Calu3 (cell line): ENCODE measurements around the gene AMZ1. TPM values are rescaled to one million over a fixed set of nuclear protein-coding genes. Genes with fewer than 3 reads are reported as not detected.
"Not testable (repeated sequence)": the region's sequence is repeated elsewhere in the genome, so short reads cannot be mapped to it uniquely, and the experiment has no call there.

Experiments
- BruUV-seq: library from RNA; stranded (reverse); fragments of 400-500 nt; replicated peaks from 2 replicates; lab custom pipeline; 2021; lab: Mats Ljungman, UMichigan
- CTCF ChIA-PET: fragments of 300-600 bp; sonication (Branson Sonifier 250); formaldehyde crosslinking; loops from one replicate; lab custom pipeline; 2022; ENCODE audit warnings: antibody characterized with exemption; lab: Charles Lee
- DNase-seq: peaks from one replicate; pipeline ENCODE4 v3.0.0; 2022
- H3K27ac Mint-ChIP-seq: one replicate; pipeline ENCODE4 v1.8.0; 2022; ENCODE audit warnings: mixed read lengths; ENCODE audit not compliant: unreplicated experiment
- H3K27me3 Mint-ChIP-seq: one replicate; pipeline ENCODE4 v1.8.0; 2022; ENCODE audit warnings: mixed read lengths; ENCODE audit not compliant: unreplicated experiment
- H3K36me3 Mint-ChIP-seq: one replicate; pipeline ENCODE4 v1.8.0; 2022; ENCODE audit warnings: mild to moderate bottlenecking, moderate library complexity, mixed read lengths; ENCODE audit not compliant: insufficient read depth, unreplicated experiment
- H3K4me1 Mint-ChIP-seq: one replicate; pipeline ENCODE4 v1.8.0; 2022; ENCODE audit warnings: mild to moderate bottlenecking, low read depth, mixed read lengths; ENCODE audit not compliant: unreplicated experiment
- H3K4me3 Mint-ChIP-seq: one replicate; pipeline ENCODE4 v1.8.0; 2022; ENCODE audit warnings: mild to moderate bottlenecking, low read depth, moderate library complexity, mixed read lengths; ENCODE audit not compliant: unreplicated experiment
- H3K9me3 Mint-ChIP-seq: one replicate; pipeline ENCODE4 v1.8.0; 2022; ENCODE audit warnings: low read depth, mixed read lengths; ENCODE audit not compliant: unreplicated experiment
- intact Hi-C: fragments of 100-400 bp; cut with micrococcal nuclease; formaldehyde crosslinking; loops from one replicate; pipeline ENCODE4 v1.10.0; 2022; ENCODE audit not compliant: unreplicated experiment
- total RNA-seq: library from RNA; stranded (reverse); gene quantifications from 2 replicates; pipeline ENCODE4 v1.2.3, GENCODE V29; 2022
- TF ChIP-seq, protein P1 (sequence below): fragments of 200-600 bp; IDR thresholded peaks from one replicate; pipeline ENCODE4 v1.8.0; 2022; ENCODE audit warnings: antibody characterized with exemption; ENCODE audit not compliant: unreplicated experiment

The AMZ1 gene
- total RNA-seq, 1 experiment from 2014 or later = 0.12 TPM

DNA sequence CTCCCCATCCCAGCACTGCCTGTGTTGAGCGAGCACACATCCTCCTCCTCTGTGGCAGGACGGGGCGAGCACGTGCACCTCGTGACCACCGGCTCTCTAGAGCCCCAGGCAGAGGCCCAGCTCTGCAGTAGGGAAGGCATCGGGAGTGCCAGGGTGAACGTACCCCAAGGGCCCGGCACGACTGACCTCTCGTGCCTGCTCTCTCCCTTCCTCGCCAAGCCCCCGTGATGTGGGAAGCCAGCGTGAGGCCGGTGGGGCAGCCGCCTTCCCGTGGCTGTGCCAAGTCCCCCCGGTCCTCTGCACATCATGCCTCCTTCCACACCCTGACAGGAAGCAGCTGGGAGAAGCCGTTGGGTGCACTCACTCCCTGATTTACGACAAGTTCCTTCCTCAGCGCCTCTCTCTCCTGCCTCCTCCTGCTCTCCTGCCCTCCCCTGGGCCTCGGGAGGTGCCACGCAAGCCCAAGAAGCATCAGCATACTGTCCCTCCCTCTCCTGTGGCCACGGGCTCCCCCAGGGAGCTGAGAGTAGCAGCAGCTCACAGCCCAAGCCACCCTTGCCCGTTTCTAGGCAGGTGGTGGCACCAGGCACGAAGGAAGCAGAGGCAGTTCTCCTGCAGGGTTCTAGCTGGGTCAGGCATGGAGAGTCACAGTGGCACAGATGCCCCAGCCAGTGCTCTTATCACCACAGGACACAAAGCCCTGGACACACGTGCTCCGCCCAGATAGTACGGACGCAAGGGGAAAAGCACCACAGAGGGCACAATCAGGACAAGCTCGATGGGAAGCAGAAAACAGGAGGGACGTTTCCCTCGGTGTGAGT lies 47.0 kb downstream of the AMZ1 start:
- TF ChIP-seq, protein P1, sequence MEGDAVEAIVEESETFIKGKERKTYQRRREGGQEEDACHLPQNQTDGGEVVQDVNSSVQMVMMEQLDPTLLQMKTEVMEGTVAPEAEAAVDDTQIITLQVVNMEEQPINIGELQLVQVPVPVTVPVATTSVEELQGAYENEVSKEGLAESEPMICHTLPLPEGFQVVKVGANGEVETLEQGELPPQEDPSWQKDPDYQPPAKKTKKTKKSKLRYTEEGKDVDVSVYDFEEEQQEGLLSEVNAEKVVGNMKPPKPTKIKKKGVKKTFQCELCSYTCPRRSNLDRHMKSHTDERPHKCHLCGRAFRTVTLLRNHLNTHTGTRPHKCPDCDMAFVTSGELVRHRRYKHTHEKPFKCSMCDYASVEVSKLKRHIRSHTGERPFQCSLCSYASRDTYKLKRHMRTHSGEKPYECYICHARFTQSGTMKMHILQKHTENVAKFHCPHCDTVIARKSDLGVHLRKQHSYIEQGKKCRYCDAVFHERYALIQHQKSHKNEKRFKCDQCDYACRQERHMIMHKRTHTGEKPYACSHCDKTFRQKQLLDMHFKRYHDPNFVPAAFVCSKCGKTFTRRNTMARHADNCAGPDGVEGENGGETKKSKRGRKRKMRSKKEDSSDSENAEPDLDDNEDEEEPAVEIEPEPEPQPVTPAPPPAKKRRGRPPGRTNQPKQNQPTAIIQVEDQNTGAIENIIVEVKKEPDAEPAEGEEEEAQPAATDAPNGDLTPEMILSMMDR = no peak
- H3K27me3 Mint-ChIP-seq = no peaks in the 10 kb centered on the region
- no peak overlapping the region for H3K27ac Mint-ChIP-seq
- intact Hi-C loops = no loop called here
- no peak overlapping the region for H3K4me3 Mint-ChIP-seq
- H3K36me3 Mint-ChIP-seq = peaks cover 16% of the 10 kb centered on the region
- peaks cover 4% of the 10 kb centered on the region for H3K9me3 Mint-ChIP-seq
- DNase-seq = no peak
- BruUV-seq = no TSS peak
- CTCF ChIA-PET = no interaction called here
- H3K4me1 Mint-ChIP-seq = peaks cover 25% of the 10 kb centered on the region

GRCh38 chr7:2735744-2736143 lies 47.7 kb downstream of the AMZ1 start:
- BruUV-seq = no TSS peak
- H3K27me3 Mint-ChIP-seq = no peaks in the 10 kb centered on the region
- intact Hi-C loops = no loop called here
- H3K9me3 Mint-ChIP-seq = peaks cover 4% of the 10 kb centered on the region
- CTCF ChIA-PET = no interaction called here
- H3K27ac Mint-ChIP-seq = no peak overlapping the region
- DNase-seq = no peak
- H3K36me3 Mint-ChIP-seq = peaks cover 14% of the 10 kb centered on the region
- TF ChIP-seq, protein P1 = no peak
- H3K4me1 Mint-ChIP-seq = peaks cover 25% of the 10 kb centered on the region
- H3K4me3 Mint-ChIP-seq = no peak overlapping the region

DNA sequence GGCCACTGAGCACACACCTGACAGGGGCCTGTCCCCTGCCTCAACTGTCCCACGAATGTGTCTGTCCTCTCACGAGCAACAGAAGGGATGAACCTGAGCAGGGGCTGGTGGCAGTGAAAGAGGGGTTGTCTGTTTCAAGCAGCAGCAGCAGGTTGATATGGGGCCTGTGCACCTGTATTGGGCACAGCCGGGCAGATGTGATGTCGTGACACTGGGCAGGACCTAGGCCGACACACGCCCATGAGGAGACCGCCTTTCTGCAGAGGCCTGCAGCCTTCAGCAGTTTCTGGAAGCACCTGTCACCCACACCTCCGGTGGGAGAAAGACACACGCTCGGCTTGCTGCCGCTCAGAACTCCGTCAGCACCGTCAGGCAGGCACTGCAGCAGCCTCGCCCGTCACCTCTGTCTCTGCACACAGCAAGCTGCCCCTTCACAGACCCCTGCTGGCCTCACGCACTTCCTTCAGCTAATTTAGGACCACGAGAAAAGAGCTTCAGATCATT lies 48.5 kb downstream of the AMZ1 start:
- Mint-ChIP-seq H3K4me1 (peaks cover 25% of the 10 kb centered on the region), H3K9me3 (peaks cover 4% of the 10 kb centered on the region), H3K36me3 (peaks cover 8% of the 10 kb centered on the region), H3K4me3 (no peak overlapping the region), H3K27me3 (no peaks in the 10 kb centered on the region), H3K27ac (no peak overlapping the region)
- intact Hi-C loops = no loop called here
- BruUV-seq = no TSS peak
- TF ChIP-seq, protein P1 = no peak
- CTCF ChIA-PET = no interaction called here
- DNase-seq = no peak

- DNase-seq, CTCF ChIA-PET, H3K27ac Mint-ChIP-seq: not testable (repeated sequence)
These were observed 49.2 kb downstream of the AMZ1 start for GRCh38 chr7:2737005-2737743.

More at GRCh38 chr7:2737005-2737743, 49.2 kb downstream of the AMZ1 start:
- H3K9me3 Mint-ChIP-seq, intact Hi-C loops, BruUV-seq, H3K4me3 Mint-ChIP-seq, H3K36me3 Mint-ChIP-seq, H3K27me3 Mint-ChIP-seq: not testable (repeated sequence)
- H3K4me1 Mint-ChIP-seq = peaks cover 25% of the 10 kb centered on the region
